Measurements from ENCODE around the gene RYR1.
"Not testable (repeated sequence)": the region's sequence is repeated elsewhere in the genome, so short reads cannot be mapped to it uniquely, and the experiment has no call there.

Gene RYR1

GRCh38 chr19:38411041-38411712, 22.3 kb upstream of the RYR1 start:
- TF ChIP-seq CTCF (IDR thresholded peaks at IDR 0.05; ENCODE audit: low read depth, low read length, missing control alignments): no peak
- no peak for DNase-seq (ENCODE audit: low read depth)
- no peak overlapping the region for H3K4me3 ChIP-seq (ENCODE audit: low read depth, low read length)

GRCh38 chr19:38411898-38412297, 21.6 kb upstream of the RYR1 start:
- not testable (repeated sequence) for H3K4me3 ChIP-seq (ENCODE audit: low read depth, low read length); DNase-seq (ENCODE audit: low read depth)

- DNase-seq (ENCODE audit: low read depth): no peak
- H3K4me3 ChIP-seq (ENCODE audit: low read depth, low read length): no peak overlapping the region
- TF ChIP-seq CTCF (IDR thresholded peaks at IDR 0.05; ENCODE audit: low read depth, low read length, missing control alignments): no peak
Observed at GRCh38 chr19:38412491-38412890, 21.0 kb upstream of the RYR1 start.

GRCh38 chr19:38412961-38413360, 20.5 kb upstream of the RYR1 start:
- no peak overlapping the region for H3K4me3 ChIP-seq (ENCODE audit: low read depth, low read length)
- no peak for TF ChIP-seq CTCF (IDR thresholded peaks at IDR 0.05; ENCODE audit: low read depth, low read length, missing control alignments)
- no peak for DNase-seq (ENCODE audit: low read depth)

GRCh38 chr19:38413416-38413815, 20.1 kb upstream of the RYR1 start:
- no peak for DNase-seq (ENCODE audit: low read depth)
- H3K4me3 ChIP-seq (ENCODE audit: low read depth, low read length): no peak overlapping the region
- TF ChIP-seq CTCF (IDR thresholded peaks at IDR 0.05; ENCODE audit: low read depth, low read length, missing control alignments): no peak

GRCh38 chr19:38417146-38417543, 16.3 kb upstream of the RYR1 start:
- no peak for TF ChIP-seq CTCF (IDR thresholded peaks at IDR 0.05; ENCODE audit: low read depth, low read length, missing control alignments)
- H3K4me3 ChIP-seq (ENCODE audit: low read depth, low read length): no peak overlapping the region
- no peak for DNase-seq (ENCODE audit: low read depth)

GRCh38 chr19:38417544-38418506, 15.7 kb upstream of the RYR1 start:
- peak overlapping the region; percentile 46 for H3K4me3 ChIP-seq (ENCODE audit: low read depth, low read length)
- TF ChIP-seq CTCF (IDR thresholded peaks at IDR 0.05; ENCODE audit: low read depth, low read length, missing control alignments): no peak
- DNase-seq (ENCODE audit: low read depth): peak; percentile 38

Data from GM12864 (cell line).